Esophagus squamous epithelium (tissue), 5 donors: ENCODE data around the gene FNDC11. TPM values are rescaled to one million over a fixed set of nuclear protein-coding genes. Genes with fewer than 3 reads are reported as not detected.

Experiments used
- DNase-seq: peaks from one replicate; lab custom pipeline; 2025; lab: John Stamatoyannopoulos, UW
- H3K27ac ChIP-seq, 4 donors: fragments of 200-600 bp; sonication (generic); one replicate each; pipeline ENCODE4 v1.5.1; 2016 to 2019; ENCODE audit warnings: mild to moderate bottlenecking in 1 of 4
- H3K27me3 ChIP-seq, 4 donors: fragments of 200-600 bp; sonication (generic); 1 replicate in 3 of 4; 2 replicates in 1 of 4; pipeline versions ENCODE4 v1.5.1 to v1.6.0; 2017 to 2021; ENCODE audit warnings: antibody characterized with exemption in 1 of 4
- H3K36me3 ChIP-seq, 3 donors: fragments of 200-600 bp; sonication (generic); one replicate each; pipeline ENCODE4 v1.5.1; 2016 to 2019
- H3K4me1 ChIP-seq, 3 donors: fragments of 200-600 bp; sonication (generic); one replicate each; pipeline ENCODE4 v1.5.1; 2017 to 2019
- H3K4me3 ChIP-seq, 4 donors: fragments of 200-600 bp; sonication (generic); 1 replicate in 3 of 4; 2 replicates in 1 of 4; pipeline ENCODE4 v1.5.1; 2016 to 2019; ENCODE audit warnings: mild to moderate bottlenecking in 2 of 4, moderate library complexity in 1 of 4
- H3K9me3 ChIP-seq, 3 donors: fragments of 200-600 bp; sonication (generic); one replicate each; pipeline ENCODE4 v1.5.1; 2016 to 2019
- CTCF ChIP-seq, 6 experiments: fragments of 450-650 bp in 4 of 6; fragments of 200-600 bp in 2 of 6; sonication (generic) in 2 of 6; IDR thresholded peaks; one replicate each; pipeline ENCODE4 v1.5.1; 2016 to 2019; ENCODE audit warnings: antibody characterized with exemption in 6 of 6, mild to moderate bottlenecking in 4 of 6, moderate library complexity in 4 of 6
- POLR2A ChIP-seq, 4 donors: fragments of 450-650 bp; IDR thresholded peaks; one replicate each; pipeline ENCODE4 v1.6.1; 2017; ENCODE audit warnings: antibody characterized with exemption in 4 of 4, mild to moderate bottlenecking in 4 of 4, moderate library complexity in 3 of 4
- WGBS, 2 donors: methylation state at CpG; one replicate each; pipeline ENCODE4 v1.1.5; 2018; 5-methylcytosine and 5-hydroxymethylcytosine counted together
- intact Hi-C: fragments of 100-400 bp; cut with DNase I; formaldehyde crosslinking; loops from one replicate; pipeline ENCODE4 v1.15.0; 2022
- total RNA-seq, 4 donors: library from RNA; depleted of rRNA; stranded (reverse); fragments of >200 nt; gene quantifications; one replicate each; pipeline ENCODE4 v1.1.0, GENCODE V29; 2016
- donor health status: DM: yes; HTN: yes; CAD: no.

The FNDC11 gene
- total RNA-seq, 4 donors from 2014 or later, result under 0.01 TPM; not detected in 3

- WGBS, 2 donors, result 81 to 89% methylated on average over 3 to 5 of the region's 36 CpGs
- no peaks in the 10 kb centered on the region for H3K4me1 ChIP-seq
- intact Hi-C loops, result no loop called here
- peaks cover 35 to 87% (median 45%) of the 10 kb centered on the region in 3 donors for H3K36me3 ChIP-seq
- no peaks in the 10 kb centered on the region for H3K9me3 ChIP-seq
- H3K27me3 ChIP-seq, result no peaks in the 10 kb centered on the region
- H3K27ac ChIP-seq, result no peak overlapping the region
- TF ChIP-seq POLR2A (IDR thresholded peaks at IDR 0.05) (no peak), CTCF (IDR thresholded peaks at IDR 0.05) (no peak)
- no peak for DNase-seq
- H3K4me3 ChIP-seq, result no peak overlapping the region
Observed at GRCh38 chr20:63561624-63562396, 7.9 kb downstream of the FNDC11 start.

- 95 to 97% methylated on average over 11 to 26 of the region's 54 CpGs for WGBS, 2 donors
- no peaks in the 10 kb centered on the region for H3K4me1 ChIP-seq
- H3K27me3 ChIP-seq, result no peaks in the 10 kb centered on the region
- intact Hi-C loops, result no loop called here
- H3K4me3 ChIP-seq, result no peak overlapping the region
- H3K9me3 ChIP-seq, result no peaks in the 10 kb centered on the region
- TF ChIP-seq CTCF (IDR thresholded peaks at IDR 0.05), result no peak
- no peak for TF ChIP-seq POLR2A (IDR thresholded peaks at IDR 0.05)
- H3K36me3 ChIP-seq, result peaks cover 35 to 96% (median 45%) of the 10 kb centered on the region in 3 donors
- DNase-seq, result no peak
- no peak overlapping the region for H3K27ac ChIP-seq
Observed at GRCh38 chr20:63562461-63563224, 8.7 kb downstream of the FNDC11 start.

GRCh38 chr20:63563225-63563935, 9.4 kb downstream of the FNDC11 start:
- no peak overlapping the region for H3K4me3 ChIP-seq
- TF ChIP-seq CTCF (IDR thresholded peaks at IDR 0.05) (no peak), POLR2A (IDR thresholded peaks at IDR 0.05) (no peak)
- H3K9me3 ChIP-seq, result no peaks in the 10 kb centered on the region
- H3K36me3 ChIP-seq, result peaks cover 35 to 92% (median 45%) of the 10 kb centered on the region in 3 donors
- H3K4me1 ChIP-seq, result peaks cover 0 to 5% (median 3%) of the 10 kb centered on the region in 3 donors
- WGBS, 2 donors, result 80 to 100% methylated on average over 1 to 3 of the region's 55 CpGs
- intact Hi-C loops, result no loop called here
- no peak for DNase-seq
- H3K27ac ChIP-seq, result no peak overlapping the region
- H3K27me3 ChIP-seq, result no peaks in the 10 kb centered on the region

GRCh38 chr20:63564036-63564810, 10.3 kb downstream of the FNDC11 start:
- DNase-seq, result no peak

More at GRCh38 chr20:63564036-63564810, 10.3 kb downstream of the FNDC11 start:
- no peak for TF ChIP-seq POLR2A (IDR thresholded peaks at IDR 0.05)
- no peak for TF ChIP-seq CTCF (IDR thresholded peaks at IDR 0.05)
- H3K27ac ChIP-seq, result no peak overlapping the region
- no peak overlapping the region for H3K4me3 ChIP-seq
- no CpG with 5 or more reads among the region's 62 CpGs for WGBS, 2 donors
- intact Hi-C loops, result no loop called here
- peaks cover 35 to 88% (median 45%) of the 10 kb centered on the region in 3 donors for H3K36me3 ChIP-seq
- peaks cover 0 to 12% (median 5%) of the 10 kb centered on the region in 3 donors for H3K4me1 ChIP-seq
- H3K9me3 ChIP-seq, result no peaks in the 10 kb centered on the region
- no peaks in the 10 kb centered on the region for H3K27me3 ChIP-seq
